IMR-90 (cell line): ENCODE measurements around the gene YIPF3. TPM values are rescaled to one million over a fixed set of nuclear protein-coding genes. Genes with fewer than 3 reads are reported as not detected.
"Not testable (repeated sequence)": the region's sequence is repeated elsewhere in the genome, so short reads cannot be mapped to it uniquely, and the experiment has no call there.

Source experiments
- ATAC-seq: fragments of 200-7000 bp; cut with Tn5 transposase; 2 replicates; pipeline ENCODE4 v1.9.1; 2020; ENCODE audit warnings: low read depth, mild to moderate bottlenecking, moderate library complexity
- BruUV-seq: library from RNA; stranded (reverse); fragments of 400-500 nt; replicated peaks from 2 replicates; lab custom pipeline; 2021; lab: Mats Ljungman, UMichigan
- CTCF ChIA-PET: fragments of 300-600 bp; formaldehyde crosslinking; extraction: SDS; loops from one replicate; lab custom pipeline; 2021; ENCODE audit warnings: antibody characterized with exemption; lab: Yijun Ruan, JAX
- POLR2A ChIA-PET: fragments of 300-600 bp; sonication (Branson Sonifier 250); formaldehyde crosslinking; loops from one replicate; lab custom pipeline; 2022; ENCODE audit warnings: antibody characterized with exemption; ENCODE audit not compliant: unreplicated experiment; lab: Charles Lee
- DNase-seq: peaks from one replicate; pipeline ENCODE4 v3.0.0; 2013
- H2AFZ ChIP-seq: replicated peaks from 2 replicates; pipeline ENCODE3; 2013; ENCODE audit warnings: low read length, mild to moderate bottlenecking; ENCODE audit not compliant: poor library complexity
- H2AK5ac ChIP-seq: 2 replicates; pipeline ENCODE4 v1.6.1; 2013; ENCODE audit warnings: low read depth, low read length, inconsistent platforms
- H2AK9ac ChIP-seq: replicated peaks from 2 replicates; pipeline ENCODE3; 2013; ENCODE audit warnings: mild to moderate bottlenecking, low read depth, low read length, moderate library complexity; ENCODE audit not compliant: poor library complexity
- H2BK120ac ChIP-seq: 2 replicates; pipeline ENCODE4 v1.6.1; 2013; ENCODE audit warnings: low read depth, low read length, inconsistent platforms
- H2BK15ac ChIP-seq: 3 replicates; pipeline ENCODE4 v1.6.1; 2013; ENCODE audit warnings: low read depth, low read length, inconsistent platforms
- H2BK20ac ChIP-seq: 2 replicates; pipeline ENCODE4 v1.6.1; 2013; ENCODE audit warnings: low read depth, mild to moderate bottlenecking, inconsistent platforms, low read length, moderate library complexity
- H2BK5ac ChIP-seq: 2 replicates; pipeline ENCODE4 v1.6.1; 2013; ENCODE audit warnings: mild to moderate bottlenecking, low read depth, low read length, inconsistent platforms; ENCODE audit not compliant: poor library complexity, severe bottlenecking
- H3K14ac ChIP-seq: replicated peaks from 2 replicates; pipeline ENCODE4 v1.6.1; 2013; ENCODE audit warnings: low read depth, low read length, inconsistent platforms
- H3K18ac ChIP-seq: 2 replicates; pipeline ENCODE4 v1.6.1; 2013; ENCODE audit warnings: low read depth, low read length, control low read depth
- H3K23ac ChIP-seq: 2 replicates; pipeline ENCODE4 v1.6.1; 2013; ENCODE audit warnings: low read depth, low read length, inconsistent platforms
- H3K27ac ChIP-seq: 2 replicates; pipeline ENCODE4 v1.5.1; 2013; ENCODE audit warnings: mild to moderate bottlenecking, control low read depth, low read length; ENCODE audit not compliant: insufficient read depth
- H3K27me3 ChIP-seq: 2 replicates; pipeline ENCODE4 v1.6.1; 2013; ENCODE audit warnings: low read length; ENCODE audit not compliant: control insufficient read depth, insufficient read depth
- H3K36me3 ChIP-seq: 2 replicates; pipeline ENCODE4 v1.6.1; 2013; ENCODE audit warnings: low read length, mixed read lengths; ENCODE audit not compliant: control insufficient read depth, insufficient read depth
- H3K4ac ChIP-seq: 2 replicates; pipeline ENCODE4 v1.6.1; 2013; ENCODE audit warnings: low read depth, low read length, inconsistent platforms
- H3K4me1 ChIP-seq: 2 replicates; pipeline ENCODE4 v1.6.1; 2013; ENCODE audit warnings: low read length, mixed read lengths; ENCODE audit not compliant: control insufficient read depth, insufficient read depth
- H3K4me2 ChIP-seq: 2 replicates; pipeline ENCODE4 v1.6.1; 2013; ENCODE audit warnings: low read depth, mild to moderate bottlenecking, control low read depth, low read length, moderate library complexity
- H3K4me3 ChIP-seq: 2 replicates; pipeline ENCODE4 v1.5.1; 2013; ENCODE audit warnings: low read depth, mild to moderate bottlenecking, control low read depth, low read length, moderate library complexity; ENCODE audit not compliant: insufficient read depth
- H3K56ac ChIP-seq: 2 replicates; pipeline ENCODE4 v1.6.1; 2013; ENCODE audit warnings: low read length, inconsistent platforms; ENCODE audit not compliant: insufficient read depth; ENCODE audit errors: extremely low read depth
- H3K79me1 ChIP-seq, 2 experiments: 2 replicates each; pipeline ENCODE4 v1.6.1; 2013; ENCODE audit warnings: low read length in 2 of 2, inconsistent platforms in 1 of 2, low read depth in 1 of 2
- H3K9ac ChIP-seq: 2 replicates; pipeline ENCODE4 v1.6.1; 2013; ENCODE audit warnings: low read depth, low read length, control low read depth
- H3K9me1 ChIP-seq: 2 replicates; pipeline ENCODE4 v1.6.1; 2013; ENCODE audit warnings: low read length, inconsistent platforms; ENCODE audit not compliant: insufficient read depth
- H3K9me3 ChIP-seq: 2 replicates; pipeline ENCODE4 v1.6.1; 2013; ENCODE audit warnings: low read length; ENCODE audit not compliant: control insufficient read depth, insufficient read depth
- H4K20me1 ChIP-seq: 2 replicates; pipeline ENCODE4 v1.6.1; 2013; ENCODE audit warnings: low read length, inconsistent platforms; ENCODE audit not compliant: insufficient read depth
- H4K5ac ChIP-seq: 2 replicates; pipeline ENCODE4 v1.6.1; 2013; ENCODE audit warnings: mild to moderate bottlenecking, low read depth, low read length, control low read depth
- H4K8ac ChIP-seq, 2 experiments: 2 replicates each; pipeline ENCODE4 v1.6.1; 2013; ENCODE audit warnings: low read depth in 2 of 2, low read length in 2 of 2, control low read depth in 1 of 2, inconsistent platforms in 1 of 2
- H4K91ac ChIP-seq: 2 replicates; pipeline ENCODE4 v1.6.1; 2013; ENCODE audit warnings: low read depth, low read length, inconsistent platforms; ENCODE audit not compliant: insufficient read depth
- CEBPB ChIP-seq: IDR thresholded peaks from 2 replicates; pipeline ENCODE4 v1.6.1; 2012; ENCODE audit warnings: low read depth, low read length, improper control_type of control experiment
- RAD21 ChIP-seq: IDR thresholded peaks from 2 replicates; pipeline ENCODE4 v1.6.1; 2012; ENCODE audit warnings: low read length, improper control_type of control experiment
- RCOR1 ChIP-seq: IDR thresholded peaks from 2 replicates; pipeline ENCODE4 v1.6.1; 2012; ENCODE audit warnings: mild to moderate bottlenecking, low read length, improper control_type of control experiment; ENCODE audit not compliant: insufficient replicate concordance
- WGBS, 2 experiments: methylation state at CpG; one replicate each; pipeline versions ENCODE4 v1.1.5 to v1.1.7; 2013; ENCODE audit warnings: missing lambda C conversion rate in 2 of 2; ENCODE audit not compliant: insufficient read length in 1 of 2; ENCODE audit errors: extremely low coverage in 2 of 2; 5-methylcytosine and 5-hydroxymethylcytosine counted together
- dilution Hi-C: fragments of 300-500 bp; cut with HindIII; formaldehyde crosslinking; loops from one replicate; pipeline ENCODE4 v1.14.3; 2018; ENCODE audit warnings: low sequenced_read_pairs; ENCODE audit not compliant: unreplicated experiment
- in situ Hi-C: fragments of 300-500 bp; cut with MboI; formaldehyde crosslinking; loops from 3 replicates; pipeline ENCODE4 v1.14.3; 2019; ENCODE audit warnings: low sequenced_read_pairs, inconsistent platforms, mixed read lengths
- intact Hi-C: fragments of 100-400 bp; cut with micrococcal nuclease; formaldehyde crosslinking; loops from 2 replicates; pipeline ENCODE4 v1.10.0; 2022
- polyA plus RNA-seq, 3 experiments: library from polyadenylated mRNA; depleted of rRNA; stranded (reverse); fragments of >200 nt; gene quantifications; 2 replicates each; pipeline ENCODE4 v1.2.3, GENCODE V29; 2012; ENCODE audit warnings: low replicate concordance in 1 of 3
- total RNA-seq: library from RNA; depleted of rRNA; stranded (reverse); fragments of >200 nt; gene quantifications from 2 replicates; pipeline ENCODE4 v1.2.3, GENCODE V29; 2012
- TF ChIP-seq, protein P1 (sequence below): fragments of 150-350 bp; IDR thresholded peaks from 2 replicates; pipeline ENCODE4 v1.6.1; 2016; ENCODE audit warnings: low read depth, mild to moderate bottlenecking, low read length, moderate library complexity, borderline replicate concordance

YIPF3 gene
- total and polyA plus RNA-seq, 2 of the 4 experiments (the other 2 are of a cell fraction), result 114 to 193 TPM

DNA sequence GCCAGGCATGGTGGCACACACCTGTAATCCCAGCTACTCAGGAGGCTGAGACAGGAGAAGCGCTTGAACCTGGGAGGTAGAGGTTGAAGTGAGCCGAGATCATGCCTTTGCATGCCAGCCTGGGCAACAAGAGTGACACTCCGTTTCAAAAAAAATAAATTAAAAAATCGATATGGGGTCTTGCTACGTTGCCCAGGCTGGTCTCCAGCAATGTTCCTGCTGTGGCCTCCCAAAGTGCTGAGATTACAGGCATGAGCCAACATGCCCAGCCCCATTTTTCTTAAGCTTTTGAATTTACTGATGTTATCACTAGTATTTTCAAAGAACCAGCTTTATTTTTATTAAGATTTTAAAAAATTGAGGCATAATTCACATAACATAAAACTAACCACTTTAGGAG lies 23.8 kb upstream of the YIPF3 start:
- Histone ChIP-seq H2BK5ac (no peak overlapping the region), H3K14ac (no peak overlapping the region), H3K27me3 (no peaks in the 10 kb centered on the region), H3K4me2 (no peak overlapping the region), H3K27ac (no peak overlapping the region), H2BK15ac (no peak overlapping the region), H3K4me3 (no peak overlapping the region), H3K79me1 (no peaks in the 10 kb centered on the region), H4K8ac (no peak overlapping the region), H3K23ac (no peak overlapping the region), H3K9me1 (no peaks in the 10 kb centered on the region), H3K9ac (no peak overlapping the region), H2AK5ac (no peak overlapping the region), H3K56ac (no peak overlapping the region), H3K18ac (no peak overlapping the region), H3K4ac (no peak overlapping the region), H3K4me1 (no peaks in the 10 kb centered on the region), H3K36me3 (peaks cover 28% of the 10 kb centered on the region), H2BK20ac (no peak overlapping the region), H3K9me3 (no peaks in the 10 kb centered on the region), H4K91ac (no peak overlapping the region), H2AFZ (no peak overlapping the region), H2BK120ac (no peak overlapping the region), H4K5ac (no peak overlapping the region), H2AK9ac (no peak overlapping the region), H4K20me1 (no peaks in the 10 kb centered on the region)
- ChIA-PET POLR2A (no interaction called here), CTCF (no interaction called here)
- TF ChIP-seq CEBPB (no peak), RCOR1 (no peak), RAD21 (no peak)
- TF ChIP-seq, protein P1, sequence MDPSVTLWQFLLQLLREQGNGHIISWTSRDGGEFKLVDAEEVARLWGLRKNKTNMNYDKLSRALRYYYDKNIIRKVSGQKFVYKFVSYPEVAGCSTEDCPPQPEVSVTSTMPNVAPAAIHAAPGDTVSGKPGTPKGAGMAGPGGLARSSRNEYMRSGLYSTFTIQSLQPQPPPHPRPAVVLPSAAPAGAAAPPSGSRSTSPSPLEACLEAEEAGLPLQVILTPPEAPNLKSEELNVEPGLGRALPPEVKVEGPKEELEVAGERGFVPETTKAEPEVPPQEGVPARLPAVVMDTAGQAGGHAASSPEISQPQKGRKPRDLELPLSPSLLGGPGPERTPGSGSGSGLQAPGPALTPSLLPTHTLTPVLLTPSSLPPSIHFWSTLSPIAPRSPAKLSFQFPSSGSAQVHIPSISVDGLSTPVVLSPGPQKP, result no peak
- intact Hi-C loops, result no loop called here
- in situ Hi-C loops, result no loop called here
- 100% methylated on average over 1 of the region's 5 CpGs; no CpG with 5 or more reads in 1 of the 2 experiments for WGBS, 2 experiments
- ATAC-seq, result no peak
- BruUV-seq, result no TSS peak
- DNase-seq, result no peak
- dilution Hi-C loops, result no loop called here

DNA sequence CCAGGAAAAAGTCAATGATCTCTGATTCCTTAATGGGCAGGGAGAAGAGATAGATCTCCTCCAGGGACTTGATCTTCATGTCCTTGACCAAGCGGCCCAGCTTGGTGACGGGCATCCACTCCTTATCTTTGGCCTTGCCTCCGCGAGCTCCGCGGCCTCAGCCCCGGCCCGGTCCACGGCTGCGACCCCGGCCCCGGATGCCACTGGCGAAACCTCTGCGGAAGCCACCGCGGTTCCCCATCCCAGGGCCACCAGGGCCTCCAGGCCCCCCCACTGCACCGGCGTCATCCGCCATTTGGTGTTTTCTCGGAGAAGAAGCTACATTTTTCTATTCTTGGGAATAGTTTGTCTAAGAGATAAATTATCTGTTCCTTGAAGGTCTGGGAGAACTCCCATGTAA lies 22.7 kb upstream of the YIPF3 start:
- H3K23ac ChIP-seq, POLR2A ChIA-PET, H3K9me3 ChIP-seq, H3K4ac ChIP-seq, H3K27me3 ChIP-seq, H2AK5ac ChIP-seq, DNase-seq, H3K4me1 ChIP-seq, H3K9ac ChIP-seq, H2AK9ac ChIP-seq, in situ Hi-C loops, ATAC-seq, H2BK5ac ChIP-seq, H3K4me2 ChIP-seq, H4K5ac ChIP-seq, H3K27ac ChIP-seq, BruUV-seq, H3K9me1 ChIP-seq, H2AFZ ChIP-seq, H4K8ac ChIP-seq, H3K14ac ChIP-seq, H3K56ac ChIP-seq, H4K20me1 ChIP-seq, H2BK15ac ChIP-seq, H3K4me3 ChIP-seq, H3K79me1 ChIP-seq, H3K18ac ChIP-seq, H2BK20ac ChIP-seq, H4K91ac ChIP-seq, dilution Hi-C loops, CTCF ChIA-PET, H2BK120ac ChIP-seq: not testable (repeated sequence)
- peaks cover 22% of the 10 kb centered on the region for H3K36me3 ChIP-seq
- intact Hi-C loops, result loop anchor here (5.0 kb wide), 1 partner anchor 33 kb away; no protein-coding TSS in a partner anchor
- WGBS, 2 experiments, result 100% methylated on average over 4 of the region's 20 CpGs; no CpG with 5 or more reads in 1 of the 2 experiments
